Lower leg skin (tissue), 3 donors: ENCODE measurements around the gene TLR10.

Experiments
- CTCF ChIP-seq, 3 donors: fragments of 450-650 bp; IDR thresholded peaks; one replicate each; pipeline ENCODE4 v1.5.1; 2016; ENCODE audit warnings: antibody characterized with exemption in 3 of 3, mild to moderate bottlenecking in 3 of 3, moderate library complexity in 2 of 3
- POLR2A ChIP-seq, 2 donors: fragments of 450-650 bp; IDR thresholded peaks; one replicate each; pipeline ENCODE4 v1.6.1; 2016 to 2017; ENCODE audit warnings: antibody characterized with exemption in 2 of 2, mild to moderate bottlenecking in 1 of 2, moderate library complexity in 1 of 2

GRCh38 chr4:38752941-38753806, 29.6 kb downstream of the TLR10 start:
- TF ChIP-seq CTCF (IDR thresholded peaks at IDR 0.05) (no peak), POLR2A (IDR thresholded peaks at IDR 0.05) (no peak)
